Lung (tissue), 12 donors: ENCODE results near the gene CHDH. TPM values are rescaled to one million over a fixed set of nuclear protein-coding genes. Genes with fewer than 3 reads are reported as not detected.

Experiments
- ATAC-seq: fragments of 200-7000 bp; cut with Tn5 transposase; one replicate; pipeline ENCODE4 v1.9.1; 2020; ENCODE audit warnings: moderate number of reproducible peaks; ENCODE audit not compliant: insufficient read depth, low FRiP score
- DNase-seq, 3 donors: peaks; one replicate each; pipeline ENCODE4 v3.0.0-alpha.2; 2013 to 2017
- H3K27ac ChIP-seq, 2 donors: one replicate each; pipeline ENCODE4 v1.5.1; 2013; ENCODE audit warnings: mild to moderate bottlenecking in 2 of 2, moderate library complexity in 2 of 2, control low read depth in 1 of 2, inconsistent platforms in 1 of 2, low read depth in 1 of 2, low read length in 1 of 2
- H3K27me3 ChIP-seq, 3 donors: one replicate each; pipeline ENCODE4 v1.5.1; 2013; ENCODE audit warnings: low read length in 2 of 3; ENCODE audit not compliant: control insufficient read depth in 3 of 3, insufficient read depth in 3 of 3
- H3K36me3 ChIP-seq, 4 donors: one replicate each; pipeline ENCODE4 v1.5.1; 2013; ENCODE audit warnings: low read length in 4 of 4, mild to moderate bottlenecking in 1 of 4, moderate library complexity in 1 of 4; ENCODE audit not compliant: control insufficient read depth in 4 of 4, insufficient read depth in 4 of 4
- H3K4me1 ChIP-seq, 5 donors: one replicate each; pipeline ENCODE4 v1.5.1; 2013; ENCODE audit warnings: low read length in 5 of 5, mild to moderate bottlenecking in 2 of 5, moderate library complexity in 1 of 5; ENCODE audit not compliant: control insufficient read depth in 5 of 5, insufficient read depth in 5 of 5
- H3K4me3 ChIP-seq: one replicate; pipeline ENCODE4 v1.5.1; 2013; ENCODE audit warnings: mild to moderate bottlenecking, control low read depth, moderate library complexity
- H3K9ac ChIP-seq, 2 donors: one replicate each; pipeline ENCODE4 v1.5.1; 2013; ENCODE audit warnings: low read length in 2 of 2, control low read depth in 1 of 2; ENCODE audit not compliant: insufficient read depth in 1 of 2
- H3K9me3 ChIP-seq, 4 donors: one replicate each; pipeline ENCODE4 v1.5.1; 2013; ENCODE audit warnings: low read length in 3 of 4, mild to moderate bottlenecking in 1 of 4, moderate library complexity in 1 of 4; ENCODE audit not compliant: control insufficient read depth in 4 of 4, insufficient read depth in 3 of 4
- WGBS, 2 donors: extraction: QIAGEN DNeasy Blood & Tissue Kit; methylation state at CpG; one replicate each; pipeline ENCODE4 v1.1.7; 2013; 5-methylcytosine and 5-hydroxymethylcytosine counted together
- polyA plus RNA-seq, 2 donors: library from polyadenylated mRNA; stranded (reverse); fragments of 200-250 nt; gene quantifications; one replicate each; pipeline ENCODE4 v1.2.1, GENCODE V29; 2013
- total RNA-seq, 2 donors: library from RNA; depleted of rRNA in 1 of 2; stranded (reverse); fragments of >200 nt in 1 of 2; gene quantifications; one replicate each; pipeline ENCODE4 v1.2.1, GENCODE V29; 2014 to 2021
- TF ChIP-seq, protein P1 (sequence below): IDR thresholded peaks from 2 replicates; pipeline ENCODE4 v1.5.1; 2012; ENCODE audit warnings: mild to moderate bottlenecking; ENCODE audit errors: control extremely low read depth, extremely low read depth
- donor health status: control.
- donor health status: control.
- donor health status: Bipolar disorder and iron deficiency.
- donor health status: healthy.
- donor health status: DM: yes; HTN: yes; CAD: no.

CHDH gene
- total and polyA plus RNA-seq, 4 donors, result 1.5 to 10.9 (median 2.8) TPM

DNA sequence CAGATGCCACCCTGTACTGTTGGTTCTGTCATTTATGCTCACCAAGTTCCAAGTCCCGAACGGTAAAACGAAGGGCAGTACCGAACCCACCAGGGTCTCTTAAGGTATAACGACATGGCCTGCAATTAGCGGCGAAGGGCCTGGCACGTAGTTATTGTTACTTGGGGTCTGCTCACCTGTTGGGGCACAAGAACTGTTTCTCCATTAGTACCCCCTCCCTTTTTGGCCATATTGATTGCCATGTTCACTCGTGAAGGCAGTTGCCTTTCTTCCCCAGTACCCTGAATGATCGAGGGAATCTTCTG is 584 bp upstream of the CHDH start:
- peaks cover 0 to 20% (median 7%) of the 10 kb centered on the region in 5 donors for H3K4me1 ChIP-seq
- no peaks in the 10 kb centered on the region for H3K36me3 ChIP-seq
- ATAC-seq (no peak), DNase-seq (no peak)
- no peak overlapping the region for H3K27ac ChIP-seq
- no peak overlapping the region for H3K9ac ChIP-seq
- TF ChIP-seq, protein P1, sequence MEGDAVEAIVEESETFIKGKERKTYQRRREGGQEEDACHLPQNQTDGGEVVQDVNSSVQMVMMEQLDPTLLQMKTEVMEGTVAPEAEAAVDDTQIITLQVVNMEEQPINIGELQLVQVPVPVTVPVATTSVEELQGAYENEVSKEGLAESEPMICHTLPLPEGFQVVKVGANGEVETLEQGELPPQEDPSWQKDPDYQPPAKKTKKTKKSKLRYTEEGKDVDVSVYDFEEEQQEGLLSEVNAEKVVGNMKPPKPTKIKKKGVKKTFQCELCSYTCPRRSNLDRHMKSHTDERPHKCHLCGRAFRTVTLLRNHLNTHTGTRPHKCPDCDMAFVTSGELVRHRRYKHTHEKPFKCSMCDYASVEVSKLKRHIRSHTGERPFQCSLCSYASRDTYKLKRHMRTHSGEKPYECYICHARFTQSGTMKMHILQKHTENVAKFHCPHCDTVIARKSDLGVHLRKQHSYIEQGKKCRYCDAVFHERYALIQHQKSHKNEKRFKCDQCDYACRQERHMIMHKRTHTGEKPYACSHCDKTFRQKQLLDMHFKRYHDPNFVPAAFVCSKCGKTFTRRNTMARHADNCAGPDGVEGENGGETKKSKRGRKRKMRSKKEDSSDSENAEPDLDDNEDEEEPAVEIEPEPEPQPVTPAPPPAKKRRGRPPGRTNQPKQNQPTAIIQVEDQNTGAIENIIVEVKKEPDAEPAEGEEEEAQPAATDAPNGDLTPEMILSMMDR, result no peak
- WGBS, 2 donors, result 62 to 65% methylated on average over 10 of the region's 10 CpGs
- H3K4me3 ChIP-seq, result peak overlapping the region; percentile 58
- H3K9me3 ChIP-seq, result no peaks in the 10 kb centered on the region
- peaks cover 0 to 9% (median 8%) of the 10 kb centered on the region in 3 donors for H3K27me3 ChIP-seq

DNA sequence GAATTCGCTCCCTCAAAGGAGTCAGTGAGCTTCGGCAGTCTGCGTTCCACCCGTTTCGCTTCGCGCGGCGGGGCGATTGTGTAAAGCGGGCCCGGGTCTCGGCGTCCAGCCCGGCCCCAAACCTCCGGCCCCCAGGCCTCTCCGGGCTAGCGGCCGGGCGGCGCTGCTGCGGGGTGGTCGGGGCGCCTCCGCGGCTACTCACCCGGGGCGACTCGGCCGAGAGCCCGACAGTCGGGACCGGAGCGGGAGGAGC is 412 bp downstream of the CHDH start:
- DNase-seq, result no peak
- H3K9me3 ChIP-seq, result no peaks in the 10 kb centered on the region
- no peak for ATAC-seq
- peak overlapping the region; percentile 22 to 83 for H3K27ac ChIP-seq
- TF ChIP-seq, protein P1, result no peak
- peaks cover 0 to 9% (median 8%) of the 10 kb centered on the region in 3 donors for H3K27me3 ChIP-seq
- H3K9ac ChIP-seq, result peak overlapping the region; percentile 43 to 47
- WGBS, 2 donors, result 0 to 1% methylated on average over 32 to 34 of the region's 34 CpGs
- peak overlapping the region; percentile 58 for H3K4me3 ChIP-seq
- no peaks in the 10 kb centered on the region for H3K36me3 ChIP-seq
- peaks cover 0 to 22% (median 7%) of the 10 kb centered on the region in 5 donors for H3K4me1 ChIP-seq

DNA sequence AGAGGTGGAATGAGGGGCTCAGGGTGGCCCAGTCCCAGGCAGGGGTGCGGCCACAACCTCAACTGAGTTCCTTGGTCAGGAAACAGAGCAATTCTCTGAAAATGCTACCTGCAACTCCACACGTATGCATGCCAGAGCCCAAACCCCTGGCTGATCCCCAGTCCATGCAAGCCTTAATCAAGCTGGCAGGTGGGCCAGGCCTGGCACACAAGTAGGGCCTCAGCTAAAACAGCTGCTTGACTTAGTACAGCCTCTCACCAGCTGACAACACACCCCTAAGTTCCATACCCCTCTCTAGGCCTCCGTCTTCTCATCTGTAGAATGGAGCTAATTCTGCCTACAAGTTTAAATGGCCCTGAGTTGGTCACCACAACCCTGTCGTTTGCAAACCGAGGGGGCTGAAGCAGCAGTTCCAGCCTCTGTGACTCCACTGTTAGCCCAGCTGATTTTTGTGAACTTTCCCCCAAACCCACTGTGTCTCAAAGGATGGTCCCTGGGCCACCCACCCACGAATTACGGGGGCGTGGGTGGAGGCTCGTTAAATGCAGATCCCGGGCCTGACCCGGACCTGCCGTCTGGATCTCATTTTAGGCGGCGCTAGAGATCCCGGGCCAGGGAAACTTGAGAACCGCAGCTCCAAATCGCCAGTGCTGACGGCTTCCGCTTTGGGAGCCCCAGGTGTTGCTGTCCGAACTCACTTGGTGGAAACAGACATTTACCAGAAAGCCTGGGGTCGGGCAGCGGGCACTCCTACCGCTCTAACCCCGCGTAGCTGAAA is 927 bp downstream of the CHDH start:
- ATAC-seq, result peak; percentile 63
- DNase-seq, result peak; percentile 70 to 80 (median 77)
- Histone ChIP-seq H3K27me3 (peaks cover 0 to 9% (median 8%) of the 10 kb centered on the region in 3 donors), H3K4me1 (peaks cover 0 to 22% (median 7%) of the 10 kb centered on the region in 5 donors), H3K27ac (peak overlapping the region in 1 of 2 donors; percentile 83), H3K36me3 (no peaks in the 10 kb centered on the region), H3K4me3 (peak overlapping the region; percentile 58), H3K9ac (peak overlapping the region; percentile 43 to 47), H3K9me3 (no peaks in the 10 kb centered on the region)
- TF ChIP-seq, protein P1, result no peak
- WGBS, 2 donors, result 18% methylated on average over 25 of the region's 25 CpGs
